ENCODE results near the gene HSPA12B. TPM values are rescaled to one million over a fixed set of nuclear protein-coding genes. Genes with fewer than 3 reads are reported as not detected.

Gene HSPA12B
- total RNA-seq, 1 experiment from 2014 or later, result 0.21 TPM

DNA sequence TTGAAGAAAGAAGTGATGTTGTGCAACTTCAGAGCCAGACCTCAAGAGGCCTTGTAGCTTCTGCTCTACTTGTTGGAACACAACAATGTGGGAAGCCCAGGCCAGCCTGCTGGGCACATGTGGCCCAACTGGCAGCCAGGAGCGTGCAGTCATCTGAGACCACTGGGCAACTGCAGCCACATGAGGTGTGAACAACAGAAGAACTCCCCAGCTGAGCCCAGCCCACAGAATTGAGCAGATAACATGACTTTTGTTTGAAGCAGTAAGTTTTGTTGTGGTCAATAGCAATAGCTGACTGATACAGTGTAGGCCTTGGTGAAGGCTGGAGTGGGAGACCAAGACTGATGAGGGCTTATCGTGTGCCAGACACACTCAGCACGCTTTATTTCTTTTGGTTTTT, 42.1 kb upstream of the HSPA12B start:
- intact Hi-C loops (cut with micrococcal nuclease; ENCODE audit: unreplicated experiment), result no loop called here
- no TSS peak for BruUV-seq (replicated peaks)

DNA sequence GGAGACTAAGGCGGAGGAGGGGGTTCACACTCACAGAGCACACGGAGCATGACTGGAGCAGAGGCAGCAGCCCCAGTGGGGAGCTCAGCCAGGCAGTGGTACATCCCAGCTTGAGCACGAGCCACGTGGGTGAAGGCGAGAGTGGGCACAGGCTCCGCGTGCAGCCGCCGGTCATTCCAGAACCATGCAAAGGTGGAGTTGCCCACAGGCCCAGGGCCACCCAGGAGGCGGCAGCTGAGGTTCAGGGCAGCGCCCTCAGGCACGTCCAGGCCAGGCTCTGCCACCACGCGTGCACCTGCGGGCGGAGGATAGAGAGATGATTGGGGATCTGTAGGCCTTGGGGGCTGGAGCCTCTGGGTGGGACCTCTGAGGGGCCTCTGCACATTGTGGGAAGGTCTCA, 41.2 kb upstream of the HSPA12B start:
- intact Hi-C loops (cut with micrococcal nuclease; ENCODE audit: unreplicated experiment), result no loop called here
- ChIA-PET CTCF (interaction anchor here (0.5 kb wide), 1 partner anchor 253 kb away, joined by 3 read pairs; no protein-coding TSS in a partner anchor), POLR2A (interaction anchor here (0.5 kb wide), 1 partner anchor 51 kb away, joined by 4 read pairs; no protein-coding TSS in a partner anchor)
- TF ChIP-seq, protein P1, sequence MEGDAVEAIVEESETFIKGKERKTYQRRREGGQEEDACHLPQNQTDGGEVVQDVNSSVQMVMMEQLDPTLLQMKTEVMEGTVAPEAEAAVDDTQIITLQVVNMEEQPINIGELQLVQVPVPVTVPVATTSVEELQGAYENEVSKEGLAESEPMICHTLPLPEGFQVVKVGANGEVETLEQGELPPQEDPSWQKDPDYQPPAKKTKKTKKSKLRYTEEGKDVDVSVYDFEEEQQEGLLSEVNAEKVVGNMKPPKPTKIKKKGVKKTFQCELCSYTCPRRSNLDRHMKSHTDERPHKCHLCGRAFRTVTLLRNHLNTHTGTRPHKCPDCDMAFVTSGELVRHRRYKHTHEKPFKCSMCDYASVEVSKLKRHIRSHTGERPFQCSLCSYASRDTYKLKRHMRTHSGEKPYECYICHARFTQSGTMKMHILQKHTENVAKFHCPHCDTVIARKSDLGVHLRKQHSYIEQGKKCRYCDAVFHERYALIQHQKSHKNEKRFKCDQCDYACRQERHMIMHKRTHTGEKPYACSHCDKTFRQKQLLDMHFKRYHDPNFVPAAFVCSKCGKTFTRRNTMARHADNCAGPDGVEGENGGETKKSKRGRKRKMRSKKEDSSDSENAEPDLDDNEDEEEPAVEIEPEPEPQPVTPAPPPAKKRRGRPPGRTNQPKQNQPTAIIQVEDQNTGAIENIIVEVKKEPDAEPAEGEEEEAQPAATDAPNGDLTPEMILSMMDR (IDR thresholded peaks at IDR 0.05), result no peak
- no peak for TF ChIP-seq TCF7L2 (IDR thresholded peaks at IDR 0.05; ENCODE audit: low read depth, low read length)
- no peak for TF ChIP-seq POLR2AphosphoS5 (IDR thresholded peaks at IDR 0.05; ENCODE audit: low read depth, low read length)
- no peak for TF ChIP-seq SIN3A (IDR thresholded peaks at IDR 0.05; ENCODE audit: borderline replicate concordance, insufficient read depth, low read depth, low read length)
- TF ChIP-seq, protein P2, sequence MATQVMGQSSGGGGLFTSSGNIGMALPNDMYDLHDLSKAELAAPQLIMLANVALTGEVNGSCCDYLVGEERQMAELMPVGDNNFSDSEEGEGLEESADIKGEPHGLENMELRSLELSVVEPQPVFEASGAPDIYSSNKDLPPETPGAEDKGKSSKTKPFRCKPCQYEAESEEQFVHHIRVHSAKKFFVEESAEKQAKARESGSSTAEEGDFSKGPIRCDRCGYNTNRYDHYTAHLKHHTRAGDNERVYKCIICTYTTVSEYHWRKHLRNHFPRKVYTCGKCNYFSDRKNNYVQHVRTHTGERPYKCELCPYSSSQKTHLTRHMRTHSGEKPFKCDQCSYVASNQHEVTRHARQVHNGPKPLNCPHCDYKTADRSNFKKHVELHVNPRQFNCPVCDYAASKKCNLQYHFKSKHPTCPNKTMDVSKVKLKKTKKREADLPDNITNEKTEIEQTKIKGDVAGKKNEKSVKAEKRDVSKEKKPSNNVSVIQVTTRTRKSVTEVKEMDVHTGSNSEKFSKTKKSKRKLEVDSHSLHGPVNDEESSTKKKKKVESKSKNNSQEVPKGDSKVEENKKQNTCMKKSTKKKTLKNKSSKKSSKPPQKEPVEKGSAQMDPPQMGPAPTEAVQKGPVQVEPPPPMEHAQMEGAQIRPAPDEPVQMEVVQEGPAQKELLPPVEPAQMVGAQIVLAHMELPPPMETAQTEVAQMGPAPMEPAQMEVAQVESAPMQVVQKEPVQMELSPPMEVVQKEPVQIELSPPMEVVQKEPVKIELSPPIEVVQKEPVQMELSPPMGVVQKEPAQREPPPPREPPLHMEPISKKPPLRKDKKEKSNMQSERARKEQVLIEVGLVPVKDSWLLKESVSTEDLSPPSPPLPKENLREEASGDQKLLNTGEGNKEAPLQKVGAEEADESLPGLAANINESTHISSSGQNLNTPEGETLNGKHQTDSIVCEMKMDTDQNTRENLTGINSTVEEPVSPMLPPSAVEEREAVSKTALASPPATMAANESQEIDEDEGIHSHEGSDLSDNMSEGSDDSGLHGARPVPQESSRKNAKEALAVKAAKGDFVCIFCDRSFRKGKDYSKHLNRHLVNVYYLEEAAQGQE (IDR thresholded peaks at IDR 0.05; ENCODE audit: insufficient read depth in 1 of 2, low read depth in 2 of 2, low read length in 1 of 2), result no peak
- no peaks in the 10 kb centered on the region for H3K36me3 ChIP-seq (ENCODE audit: control insufficient read depth, insufficient read depth, low read length)
- DNase-seq (ENCODE audit: low read depth, low spot score), result no peak
- H3K9me3 ChIP-seq (ENCODE audit: control insufficient read depth, insufficient read depth, low read depth, low read length), result no peaks in the 10 kb centered on the region
- no peak overlapping the region for H3K27ac ChIP-seq (ENCODE audit: low read length)
- no peaks in the 10 kb centered on the region for H3K27me3 ChIP-seq (ENCODE audit: control insufficient read depth, insufficient read depth, low read length)
- no peaks in the 10 kb centered on the region; the same call in 1 of the 2 replicates for H3K4me1 ChIP-seq (ENCODE audit: control insufficient read depth, insufficient read depth, low read length)
- BruUV-seq (replicated peaks), result no TSS peak
- H3K4me3 ChIP-seq (ENCODE audit: low read depth in 2 of 2, low read length in 2 of 2), result no peak overlapping the region
- in situ Hi-C loops (cut with HindIII; ENCODE audit: low pct_unique_long_range_greater_than_20kb, low sequenced_read_pairs), result no loop called here
- ATAC-seq, result no peak

More for the DNA sequence above, 42.1 kb upstream of the HSPA12B start:
- CTCF ChIA-PET, result no interaction called here
- no peaks in the 10 kb centered on the region for H3K36me3 ChIP-seq (ENCODE audit: control insufficient read depth, insufficient read depth, low read length)
- ATAC-seq (no peak), DNase-seq (ENCODE audit: low read depth, low spot score) (no peak)
- H3K27ac ChIP-seq (ENCODE audit: low read length), result no peak overlapping the region
- H3K4me1 ChIP-seq (ENCODE audit: control insufficient read depth, insufficient read depth, low read length), result no peaks in the 10 kb centered on the region; the same call in 1 of the 2 replicates
- in situ Hi-C loops (cut with HindIII; ENCODE audit: low pct_unique_long_range_greater_than_20kb, low sequenced_read_pairs), result no loop called here
- TF ChIP-seq, protein P1 (IDR thresholded peaks at IDR 0.05), result no peak
- TF ChIP-seq, protein P2 (IDR thresholded peaks at IDR 0.05; ENCODE audit: insufficient read depth in 1 of 2, low read depth in 2 of 2, low read length in 1 of 2), result no peak
- no peak for TF ChIP-seq TCF7L2 (IDR thresholded peaks at IDR 0.05; ENCODE audit: low read depth, low read length)
- no peak for TF ChIP-seq POLR2AphosphoS5 (IDR thresholded peaks at IDR 0.05; ENCODE audit: low read depth, low read length)
- no peak for TF ChIP-seq SIN3A (IDR thresholded peaks at IDR 0.05; ENCODE audit: borderline replicate concordance, insufficient read depth, low read depth, low read length)
- H3K27me3 ChIP-seq (ENCODE audit: control insufficient read depth, insufficient read depth, low read length), result no peaks in the 10 kb centered on the region
- POLR2A ChIA-PET, result no interaction called here
- H3K4me3 ChIP-seq (ENCODE audit: low read depth in 2 of 2, low read length in 2 of 2), result no peak overlapping the region
- H3K9me3 ChIP-seq (ENCODE audit: control insufficient read depth, insufficient read depth, low read depth, low read length), result no peaks in the 10 kb centered on the region
